ENCODE results near the gene HBP1.
"Not testable (repeated sequence)": the region's sequence is repeated elsewhere in the genome, so short reads cannot be mapped to it uniquely, and the experiment has no call there.

The HBP1 gene

DNA sequence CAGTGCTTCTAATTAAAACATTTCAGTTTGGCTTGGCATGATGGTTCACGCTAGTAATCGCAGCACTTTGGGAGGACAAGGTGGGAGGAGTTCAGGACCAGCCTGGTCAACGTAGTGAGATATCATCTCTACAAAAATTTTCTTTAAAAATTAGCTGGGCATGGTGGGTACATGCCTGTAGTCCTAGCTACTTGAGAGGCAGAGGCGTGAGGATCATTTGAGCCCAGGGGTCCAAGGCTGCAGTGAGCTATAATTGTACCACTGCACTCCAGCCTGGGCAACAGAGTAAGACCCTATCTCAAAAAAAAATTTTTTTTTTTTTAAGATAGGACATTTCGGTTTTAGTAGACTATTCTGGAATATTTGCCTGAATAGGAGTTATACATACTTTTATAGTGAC, 12.4 kb downstream of the HBP1 start:
- DNase-seq (ENCODE audit: low read depth in 2 of 2), result no peak

DNA sequence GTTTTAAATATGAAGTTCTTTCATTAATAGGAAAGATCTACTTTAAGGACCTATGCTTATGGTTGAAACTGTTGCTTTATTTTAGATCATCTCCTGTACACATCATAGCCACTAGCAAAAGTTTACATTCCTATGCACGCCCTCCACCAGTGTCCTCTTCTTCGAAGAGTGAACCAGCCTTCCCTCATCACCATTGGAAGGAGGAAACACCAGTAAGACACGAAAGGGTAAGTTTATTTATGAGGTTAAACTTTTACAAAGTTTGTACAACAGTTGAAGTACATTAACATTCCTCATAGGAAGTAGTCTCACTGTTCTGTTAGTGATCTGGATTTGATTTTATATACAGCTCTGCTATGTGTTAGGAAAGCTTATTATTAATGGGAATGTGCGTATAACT, 16.9 kb downstream of the HBP1 start:
- no peak for DNase-seq (ENCODE audit: low read depth in 2 of 2)

DNA sequence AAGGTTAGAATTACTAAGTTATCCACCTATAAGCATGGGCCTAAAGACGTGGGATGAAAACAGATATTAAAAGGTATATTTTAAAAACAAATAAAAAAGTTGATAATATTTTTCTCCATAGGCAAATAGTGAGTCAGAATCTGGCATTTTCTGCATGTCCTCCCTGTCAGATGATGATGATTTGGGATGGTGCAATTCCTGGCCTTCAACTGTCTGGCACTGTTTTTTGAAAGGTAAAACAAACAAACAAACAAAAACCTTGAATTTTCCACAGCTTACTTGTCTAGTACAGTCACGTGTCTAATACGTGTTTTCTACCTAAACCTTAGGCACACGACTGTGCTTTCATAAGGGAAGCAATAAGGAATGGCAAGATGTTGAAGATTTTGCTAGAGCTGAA, 17.4 kb downstream of the HBP1 start:
- no peak for DNase-seq (ENCODE audit: low read depth in 2 of 2)

DNA sequence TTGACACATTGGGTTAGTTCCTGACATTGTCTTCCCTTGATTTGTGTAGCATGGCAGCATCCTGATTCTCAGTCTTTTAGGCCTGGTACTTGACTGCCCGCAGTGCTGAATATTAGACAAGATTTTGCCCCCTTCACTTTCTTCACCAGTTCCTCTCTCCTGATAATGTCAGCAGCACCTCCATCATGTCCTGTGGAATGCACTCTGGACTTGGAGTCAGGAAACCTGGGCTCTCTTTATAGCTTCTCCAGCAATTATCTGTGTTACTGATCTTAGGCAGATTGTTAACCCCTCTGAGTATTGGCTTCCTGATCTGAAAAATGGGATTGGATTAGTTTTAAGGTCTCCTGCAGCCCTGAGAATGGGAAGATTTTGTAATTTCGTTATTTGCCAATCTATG, 19.0 kb downstream of the HBP1 start:
- no peak for DNase-seq (ENCODE audit: low read depth in 2 of 2)

DNA sequence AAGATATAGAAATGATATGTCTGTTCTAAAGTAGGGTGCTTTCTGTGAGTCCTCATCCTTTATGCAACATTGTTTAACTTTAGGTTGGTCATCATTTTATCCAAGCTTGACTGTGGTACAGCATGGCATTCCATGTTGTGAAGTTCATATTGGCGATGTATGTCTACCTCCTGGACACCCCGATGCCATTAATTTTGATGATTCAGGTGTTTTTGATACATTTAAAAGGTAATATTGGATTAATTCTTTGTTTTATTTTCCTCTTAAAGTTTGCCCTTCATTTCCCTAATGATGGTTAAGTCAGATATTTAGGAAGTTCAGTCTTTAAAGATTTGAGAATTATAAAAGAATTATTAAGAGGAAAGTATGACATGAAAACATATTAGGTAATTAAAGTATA, 21.3 kb downstream of the HBP1 start:
- DNase-seq (ENCODE audit: low read depth in 2 of 2), result no peak

DNA sequence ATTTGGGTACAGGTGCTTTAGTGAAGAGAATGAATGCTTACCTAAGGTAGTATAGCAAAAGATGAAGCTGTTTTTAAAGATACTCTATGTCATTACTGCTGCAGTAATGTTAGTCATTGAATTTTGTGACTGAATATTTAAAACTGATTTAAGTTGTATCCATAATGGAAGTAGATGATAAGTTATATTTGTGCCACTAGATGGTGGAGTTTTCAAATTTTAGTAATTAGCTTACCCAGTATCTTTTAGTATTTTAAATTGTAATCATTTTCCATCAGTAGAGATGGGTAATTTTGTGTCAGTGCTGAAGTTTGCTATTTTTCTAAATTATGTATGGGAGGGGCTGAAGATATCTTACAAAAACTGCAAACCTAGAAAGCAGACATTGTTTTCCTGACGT, 25.2 kb downstream of the HBP1 start:
- DNase-seq (ENCODE audit: low read depth in 2 of 2), result no peak

DNA sequence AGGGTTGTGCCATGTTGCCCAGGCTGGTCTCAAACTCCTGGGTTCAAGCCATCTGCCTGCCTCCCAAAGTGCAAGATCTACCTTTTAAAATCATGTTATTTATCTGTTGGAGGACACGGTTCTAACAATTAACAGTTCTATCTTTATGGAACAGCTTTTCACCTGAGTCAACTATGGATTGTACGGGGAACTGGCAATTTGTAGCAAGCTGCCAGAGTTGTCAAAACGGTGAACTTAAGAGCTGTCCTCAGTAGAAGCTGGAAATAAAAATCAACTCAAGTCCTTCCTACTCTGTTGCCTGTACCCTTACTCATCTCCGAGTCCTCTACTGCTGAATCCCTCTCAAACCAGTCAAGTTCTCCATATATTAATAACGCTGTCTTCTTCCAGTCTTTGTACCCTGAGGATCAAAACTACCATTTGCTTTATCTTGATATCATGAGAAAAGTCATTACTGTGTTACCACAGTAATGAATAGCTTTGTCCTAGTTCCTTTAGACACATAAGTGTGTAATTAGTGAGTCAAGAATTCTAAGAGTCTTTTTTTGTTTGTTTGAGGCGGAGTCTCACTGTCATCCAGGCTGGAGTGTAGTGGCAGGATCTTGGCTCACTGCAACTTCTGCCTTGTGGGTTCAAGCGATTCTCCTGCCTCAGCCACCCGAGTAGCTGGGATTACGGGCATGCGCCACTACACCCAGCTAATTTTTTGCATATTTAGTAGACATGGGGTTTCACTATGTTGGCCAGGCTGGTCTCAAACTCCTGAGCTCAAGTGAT, 28.2 kb downstream of the HBP1 start:
- no peak for DNase-seq (ENCODE audit: low read depth in 2 of 2)

DNA sequence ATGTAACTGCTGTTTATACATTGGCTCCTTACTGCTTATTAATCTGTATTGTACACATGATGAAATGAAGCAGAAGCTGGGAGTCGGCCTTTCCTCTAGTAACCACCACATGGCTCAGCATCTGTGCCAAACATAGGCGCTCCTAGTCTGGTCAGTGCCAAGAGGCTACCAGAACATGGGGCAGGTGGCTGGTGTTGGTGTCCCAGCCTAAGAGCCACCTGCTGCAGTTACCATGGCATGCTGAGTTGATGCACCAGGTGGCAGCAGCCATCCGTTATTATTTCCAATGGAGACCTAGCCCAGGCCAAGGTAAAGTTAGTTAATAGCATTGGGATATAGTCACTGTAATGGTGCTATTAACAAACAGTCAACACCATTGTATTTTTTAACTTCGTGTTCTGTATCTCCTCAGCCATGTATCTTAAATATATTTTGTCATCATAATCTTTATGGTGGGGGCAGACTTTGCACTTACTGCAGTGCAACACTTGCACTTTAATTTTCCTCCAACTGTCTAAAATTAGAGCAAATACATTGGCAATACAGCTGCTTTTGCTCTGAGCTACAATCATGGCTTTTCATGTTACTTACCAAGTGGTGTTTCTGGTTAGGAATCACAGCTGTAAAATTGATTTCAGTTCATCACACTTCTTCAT, 33.1 kb downstream of the HBP1 start:
- DNase-seq (ENCODE audit: low read depth in 2 of 2), result no peak

DNA sequence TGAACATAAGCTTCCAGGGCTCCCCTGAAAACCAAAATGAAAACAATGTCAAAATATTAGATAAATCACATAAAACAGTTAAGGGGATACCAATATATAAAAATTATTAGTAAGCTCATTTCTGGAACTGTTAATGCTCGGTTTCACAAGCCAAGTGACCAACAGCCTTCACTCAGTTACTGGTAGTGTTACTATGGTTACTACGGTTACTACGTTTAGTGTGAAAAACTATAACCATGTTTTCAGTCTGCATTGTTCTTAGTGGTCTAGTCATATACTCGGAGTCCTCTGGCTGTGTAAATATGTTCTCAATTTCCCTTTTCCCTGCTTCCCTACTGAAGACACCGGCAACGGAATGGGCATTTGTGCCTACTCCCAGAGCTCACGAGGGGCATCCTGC, 34.8 kb downstream of the HBP1 start:
- no peak for DNase-seq (ENCODE audit: low read depth in 2 of 2)

DNA sequence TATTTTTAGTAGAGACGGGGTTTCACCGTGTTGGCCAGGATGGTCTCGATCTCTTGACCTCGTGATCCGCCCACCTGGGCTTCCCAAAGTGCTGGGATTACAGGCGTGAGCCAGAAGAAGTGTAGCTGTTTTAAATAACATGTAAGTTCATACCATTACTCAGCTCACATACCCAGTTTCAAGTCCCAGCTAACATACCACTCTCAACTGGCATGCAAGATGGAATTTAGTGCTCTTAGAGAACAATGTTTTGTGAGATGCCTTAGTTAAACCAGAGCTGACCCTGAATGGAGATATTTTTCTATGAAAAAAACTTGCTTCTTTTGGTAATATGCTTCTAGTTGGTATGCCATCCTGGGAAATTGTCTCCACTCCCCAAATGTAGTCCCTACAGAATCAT, 37.3 kb downstream of the HBP1 start:
- no peak for DNase-seq (ENCODE audit: low read depth in 2 of 2)

DNA sequence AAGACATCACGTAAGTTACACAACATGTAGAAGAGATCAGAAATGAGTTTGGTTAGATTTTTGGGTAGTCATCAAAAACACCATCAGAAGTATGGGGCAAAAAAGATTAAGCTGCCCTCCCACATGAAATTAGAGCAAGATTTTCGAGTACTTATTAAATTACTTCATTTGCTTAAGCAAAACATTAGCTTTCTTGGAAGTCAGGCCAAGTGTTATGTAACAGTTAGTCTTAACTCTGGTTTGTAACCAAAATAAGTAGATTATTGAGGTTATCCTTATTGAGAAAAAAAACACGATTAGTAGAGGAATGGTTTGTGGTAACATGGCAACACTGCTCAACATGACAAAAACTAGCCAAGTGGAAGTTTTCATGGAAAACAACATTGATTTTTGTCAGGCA, 37.9 kb downstream of the HBP1 start:
- no peak for DNase-seq (ENCODE audit: low read depth in 2 of 2)

DNA sequence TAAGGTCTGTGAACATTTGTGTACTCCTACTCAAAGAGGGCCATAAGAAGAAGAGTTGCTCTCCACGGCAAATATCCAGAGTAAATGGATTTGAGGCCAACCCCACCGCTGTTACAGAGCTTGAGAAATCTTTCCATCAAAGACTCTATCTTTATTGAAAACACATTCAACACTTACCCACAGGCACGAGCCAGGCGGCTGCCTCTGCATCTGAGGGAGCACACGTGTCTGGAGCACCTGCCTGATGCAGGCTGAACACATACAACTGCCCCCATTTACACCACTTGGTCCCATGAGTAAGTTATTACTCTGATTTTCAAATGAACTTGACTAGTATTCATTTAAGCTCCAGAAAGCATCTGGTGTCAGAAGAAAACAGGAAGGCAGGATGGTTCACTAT, 38.7 kb downstream of the HBP1 start:
- no peak for DNase-seq (ENCODE audit: low read depth in 2 of 2)

DNA sequence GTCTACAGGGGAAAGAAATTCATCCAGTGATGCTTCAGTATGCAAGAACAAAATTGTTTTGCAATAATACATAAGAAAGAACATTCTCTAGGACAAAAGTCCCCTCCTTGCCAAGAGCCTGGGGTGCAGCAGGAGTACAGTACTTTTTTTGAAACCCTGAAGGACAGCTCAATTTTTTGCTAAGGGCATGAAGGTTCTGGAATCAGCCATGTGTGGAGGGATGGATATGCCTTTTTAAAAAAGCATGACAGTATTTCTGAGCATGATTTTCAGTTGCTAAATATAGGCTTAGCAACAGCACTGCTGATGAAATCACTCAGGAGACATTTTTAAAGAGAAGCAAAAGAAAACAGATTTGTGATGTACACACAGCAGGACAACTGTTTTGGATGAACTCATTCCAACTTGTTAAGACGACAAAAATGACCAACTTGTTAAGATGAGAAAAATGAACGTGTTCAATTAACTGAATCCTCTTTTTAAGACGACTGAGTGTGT, 39.3 kb downstream of the HBP1 start:
- DNase-seq (ENCODE audit: low read depth in 2 of 2), result no peak

DNA sequence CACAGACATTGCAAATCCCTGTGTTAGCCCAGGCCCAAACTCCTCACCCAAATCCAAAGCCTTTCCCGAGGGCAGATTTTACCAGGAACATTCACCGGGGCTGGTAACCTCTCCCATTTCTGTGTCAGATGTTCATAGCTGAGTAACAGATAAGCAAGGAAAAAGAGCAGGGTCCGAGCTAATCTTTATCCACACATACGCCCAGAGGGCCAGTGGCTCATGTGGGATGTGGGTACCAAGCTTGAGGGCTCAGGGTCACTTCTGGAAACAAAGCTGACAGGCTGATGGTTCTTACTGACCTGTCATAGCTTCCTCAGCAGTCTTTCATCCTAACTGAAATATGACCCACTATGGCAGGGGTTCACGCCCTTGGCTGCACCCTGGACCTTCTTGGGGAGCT, 39.8 kb downstream of the HBP1 start:
- no peak for DNase-seq (ENCODE audit: low read depth in 2 of 2)

DNA sequence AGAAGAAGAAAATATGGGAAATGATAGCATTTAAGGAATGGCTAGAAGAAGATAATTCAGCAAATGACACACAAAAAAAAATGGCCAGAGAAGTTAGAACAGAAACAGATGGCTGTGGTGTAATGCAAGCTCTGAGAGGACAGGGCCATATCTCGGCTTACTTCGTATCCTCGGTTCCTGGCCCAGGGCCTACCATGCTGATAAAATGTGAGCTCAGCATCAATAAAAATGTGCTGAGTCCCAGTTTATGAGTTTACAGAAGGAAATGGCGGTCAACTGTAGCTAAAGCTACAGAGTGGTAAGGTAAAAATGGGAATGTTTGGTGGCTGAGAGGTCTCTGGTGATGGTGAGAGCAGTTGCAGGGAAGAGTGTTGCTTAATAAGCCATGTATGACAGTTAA, 40.8 kb downstream of the HBP1 start:
- no peak for DNase-seq (ENCODE audit: low read depth in 2 of 2)

DNA sequence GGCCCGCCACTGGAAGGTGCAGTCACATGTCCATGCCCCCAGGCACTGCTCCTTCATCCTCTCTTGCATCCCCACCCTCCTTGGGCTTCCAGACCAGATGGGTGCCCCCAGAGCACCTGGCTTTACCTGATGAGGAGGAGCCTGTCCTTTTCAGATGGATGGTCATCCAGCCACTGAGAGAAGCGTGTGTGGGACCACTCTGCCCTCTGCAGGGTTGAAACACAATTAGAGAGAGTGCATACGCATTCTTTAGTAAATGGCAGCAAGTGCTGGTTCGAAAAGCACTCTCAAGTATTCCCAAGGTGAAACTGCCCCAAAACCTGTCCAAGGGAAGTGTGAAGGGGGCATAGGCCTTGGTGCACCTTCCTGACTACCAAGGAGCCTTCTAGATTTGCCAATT, 41.6 kb downstream of the HBP1 start:
- DNase-seq (ENCODE audit: low read depth in 2 of 2), result no peak

DNA sequence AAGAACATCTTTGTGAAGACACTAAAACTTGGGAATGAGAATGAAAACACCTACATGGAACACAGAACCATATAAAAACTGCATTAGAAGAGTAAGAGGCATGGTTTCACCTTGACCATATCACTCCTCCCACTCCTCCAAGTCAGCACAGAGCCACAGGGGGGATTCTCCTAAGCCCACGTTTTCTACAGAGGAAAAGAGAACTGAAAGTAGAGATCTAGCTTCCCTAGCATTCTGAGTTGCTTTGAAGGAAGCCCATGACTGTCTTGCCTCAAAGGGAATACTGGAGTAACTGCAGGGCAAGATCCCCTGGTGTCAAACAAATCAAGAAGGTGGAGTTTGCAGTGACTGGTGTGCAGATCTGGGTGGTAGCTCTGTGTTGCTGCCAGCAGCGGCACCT, 43.9 kb downstream of the HBP1 start:
- no peak for DNase-seq (ENCODE audit: low read depth in 2 of 2)

DNA sequence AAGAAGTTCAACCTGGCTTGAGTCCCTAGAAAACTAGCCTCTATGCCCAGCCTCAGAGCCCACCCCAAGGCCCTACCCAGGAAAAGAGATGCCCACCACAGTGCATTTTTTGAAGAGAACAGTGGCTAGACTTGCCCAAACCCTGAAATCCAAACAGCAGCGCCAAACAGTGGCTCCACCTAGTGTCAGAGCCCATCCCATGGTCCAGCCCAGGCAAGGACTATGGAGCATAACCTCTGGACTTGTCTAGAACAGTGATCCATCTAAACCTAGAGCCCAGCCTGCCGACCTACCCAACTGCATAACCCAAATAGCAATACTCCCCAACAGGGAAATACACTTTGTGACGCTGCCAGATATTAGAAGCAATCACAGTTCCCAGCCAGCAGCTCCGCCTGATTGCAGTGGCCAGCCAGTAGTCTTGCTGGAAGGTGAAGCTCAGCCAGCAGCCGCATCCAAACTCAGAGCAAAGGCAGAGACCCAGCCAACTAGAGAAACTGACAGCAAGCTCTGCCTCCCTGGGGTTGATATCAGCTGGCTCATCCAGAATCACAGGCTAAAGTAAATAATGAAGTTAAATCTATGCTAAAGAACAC, 44.5 kb downstream of the HBP1 start:
- no peak for DNase-seq (ENCODE audit: low read depth in 2 of 2)

DNA sequence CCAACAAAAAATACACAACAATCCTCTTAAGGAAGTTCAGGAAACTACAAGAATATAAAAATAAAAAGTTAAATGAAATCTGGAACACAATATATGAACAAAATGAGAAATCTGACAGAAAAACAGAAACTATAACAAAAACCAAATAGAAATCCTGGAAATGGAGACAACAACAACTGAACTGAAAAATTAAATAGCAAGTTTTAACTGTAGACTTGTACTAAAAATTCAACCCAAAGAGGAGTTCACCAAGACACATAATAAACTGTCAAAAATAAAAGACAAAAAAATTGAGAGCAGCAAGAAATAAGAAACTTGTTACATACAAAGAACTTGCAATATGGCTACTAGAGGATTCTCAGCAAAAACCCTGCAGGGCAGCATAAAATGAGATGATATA, 45.1 kb downstream of the HBP1 start:
- no peak for DNase-seq (ENCODE audit: low read depth in 2 of 2)

DNA sequence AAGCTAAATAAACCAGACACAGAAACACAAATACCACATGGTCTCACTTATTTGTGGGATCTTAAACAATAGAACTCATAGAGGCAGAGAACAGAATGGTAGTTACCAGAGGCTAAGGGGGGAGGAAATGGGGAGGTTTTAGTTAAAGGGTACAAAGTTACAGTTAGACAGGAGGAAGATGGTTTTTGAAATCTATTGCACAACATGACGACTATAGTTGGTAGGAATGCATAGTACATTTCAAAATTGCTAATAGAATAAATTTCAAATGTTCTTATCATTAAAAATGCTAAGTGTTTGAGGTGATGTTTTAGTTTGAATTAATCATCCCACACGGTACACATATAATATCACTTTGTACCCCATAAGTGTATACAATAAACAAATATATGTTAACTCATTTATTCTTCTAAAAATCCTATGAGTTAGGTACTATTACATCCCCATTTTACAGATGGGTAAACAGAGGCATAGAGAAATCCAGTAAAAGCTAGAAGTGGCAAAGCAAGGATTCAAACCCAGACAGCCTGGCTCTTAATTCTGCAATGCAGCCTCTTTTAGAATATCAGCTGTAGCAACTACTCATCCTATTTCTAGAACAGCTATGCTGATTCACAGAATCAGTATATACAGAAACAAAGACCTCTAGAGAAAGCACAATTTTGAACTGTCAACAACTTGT, 50.9 kb downstream of the HBP1 start:
- DNase-seq (ENCODE audit: low read depth in 2 of 2), result no peak

DNA sequence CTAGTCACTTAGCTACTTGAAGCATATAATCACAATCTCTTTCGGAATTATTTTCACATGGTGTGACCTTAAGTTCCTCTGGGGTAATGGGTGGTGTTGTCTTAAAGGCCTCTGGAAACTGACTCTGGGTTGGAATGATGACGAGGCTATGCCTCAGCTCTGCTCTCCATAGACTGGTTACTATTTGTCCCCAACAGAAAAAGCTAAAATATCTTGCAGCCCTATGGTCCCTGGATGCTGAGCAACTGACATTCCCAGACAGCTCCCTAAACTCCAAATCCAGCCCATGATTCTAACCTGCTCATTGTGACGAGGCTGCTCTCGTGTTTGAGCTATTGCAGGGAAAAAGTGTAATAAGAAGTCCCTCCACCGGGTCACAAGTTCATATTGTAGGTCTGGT, 51.6 kb downstream of the HBP1 start:
- DNase-seq (ENCODE audit: low read depth in 2 of 2), result no peak

DNA sequence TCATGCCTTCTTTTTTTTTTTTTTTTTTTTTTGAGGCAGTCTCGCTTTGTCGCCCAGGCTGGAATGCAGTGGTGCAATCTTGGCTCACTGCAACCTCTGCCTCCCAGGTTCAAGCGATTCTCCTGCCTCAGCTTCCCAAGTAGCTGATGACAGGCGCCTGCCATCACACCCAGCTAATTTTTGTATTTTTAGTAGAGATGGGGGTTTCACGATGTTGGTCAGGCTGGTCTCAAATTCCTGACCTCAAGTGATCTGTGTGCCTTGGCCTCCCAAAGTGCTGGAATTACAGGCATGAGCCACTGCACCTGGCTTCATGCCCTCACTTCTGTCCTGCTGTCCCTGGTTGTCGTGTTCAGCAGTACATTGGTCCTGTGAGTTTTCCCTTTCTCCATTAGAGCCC, 52.0 kb downstream of the HBP1 start:
- not testable (repeated sequence) for DNase-seq (ENCODE audit: low read depth in 2 of 2)

Data from stimulated activated CD8-positive, alpha-beta memory T cell treated with anti-CD3 and anti-CD28 coated beads, Interleukin-15, amount 100 ng/mL, for 48 hours (primary cell).